Body of pancreas (tissue), 4 donors: Measurements from ENCODE around the gene STAT4.

Experiments
- POLR2A ChIP-seq, 3 donors: fragments of 450-650 bp; IDR thresholded peaks; one replicate each; pipeline ENCODE4 v1.6.1; 2016; ENCODE audit warnings: antibody characterized with exemption in 3 of 3, mild to moderate bottlenecking in 2 of 3
- TF ChIP-seq, protein P1 (sequence below), 7 experiments: fragments of 450-650 bp in 4 of 7; fragments of 200-600 bp in 3 of 7; sonication (generic) in 3 of 7; IDR thresholded peaks; one replicate each; pipeline ENCODE4 v1.5.1; 2016 to 2019; ENCODE audit warnings: antibody characterized with exemption in 7 of 7

DNA sequence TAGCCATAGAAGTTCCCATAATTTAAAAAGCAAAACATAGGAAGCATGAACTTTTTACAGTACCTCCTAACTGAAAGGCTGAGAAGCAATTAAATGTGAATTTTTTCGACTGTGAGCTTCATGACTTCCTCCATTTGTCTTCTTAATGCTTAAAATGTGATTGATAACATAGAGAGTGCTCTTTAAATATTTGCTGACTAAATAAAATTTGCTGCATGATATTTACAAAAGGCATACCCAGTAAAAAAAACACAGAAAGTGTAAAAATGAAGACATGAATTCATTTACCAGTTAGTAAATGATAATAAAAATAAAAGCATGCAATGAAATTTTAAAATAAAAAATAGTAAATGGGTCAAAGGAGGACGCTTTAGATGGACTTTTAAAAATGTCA lies 21.9 kb downstream of the STAT4 start:
- TF ChIP-seq, protein P1, sequence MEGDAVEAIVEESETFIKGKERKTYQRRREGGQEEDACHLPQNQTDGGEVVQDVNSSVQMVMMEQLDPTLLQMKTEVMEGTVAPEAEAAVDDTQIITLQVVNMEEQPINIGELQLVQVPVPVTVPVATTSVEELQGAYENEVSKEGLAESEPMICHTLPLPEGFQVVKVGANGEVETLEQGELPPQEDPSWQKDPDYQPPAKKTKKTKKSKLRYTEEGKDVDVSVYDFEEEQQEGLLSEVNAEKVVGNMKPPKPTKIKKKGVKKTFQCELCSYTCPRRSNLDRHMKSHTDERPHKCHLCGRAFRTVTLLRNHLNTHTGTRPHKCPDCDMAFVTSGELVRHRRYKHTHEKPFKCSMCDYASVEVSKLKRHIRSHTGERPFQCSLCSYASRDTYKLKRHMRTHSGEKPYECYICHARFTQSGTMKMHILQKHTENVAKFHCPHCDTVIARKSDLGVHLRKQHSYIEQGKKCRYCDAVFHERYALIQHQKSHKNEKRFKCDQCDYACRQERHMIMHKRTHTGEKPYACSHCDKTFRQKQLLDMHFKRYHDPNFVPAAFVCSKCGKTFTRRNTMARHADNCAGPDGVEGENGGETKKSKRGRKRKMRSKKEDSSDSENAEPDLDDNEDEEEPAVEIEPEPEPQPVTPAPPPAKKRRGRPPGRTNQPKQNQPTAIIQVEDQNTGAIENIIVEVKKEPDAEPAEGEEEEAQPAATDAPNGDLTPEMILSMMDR (IDR thresholded peaks at IDR 0.05): no peak
- TF ChIP-seq POLR2A (IDR thresholded peaks at IDR 0.05): no peak
